Brain microvascular endothelial cell (primary cell): ENCODE results near the gene CTCFL.

Experiments
- DNase-seq: peaks from one replicate; pipeline ENCODE4 v3.0.0-alpha.2; 2020
- H3K27ac ChIP-seq: fragments of 250-450 bp; sonication (Bioruptor Pico); 2 replicates; pipeline ENCODE4 v1.5.1; 2020; ENCODE audit warnings: mild to moderate bottlenecking, moderate library complexity
- H3K27me3 ChIP-seq: fragments of 250-450 bp; sonication (Bioruptor Pico); replicated peaks from 2 replicates; pipeline ENCODE4 v1.5.1; 2020; ENCODE audit warnings: mild to moderate bottlenecking
- H3K36me3 ChIP-seq: fragments of 250-450 bp; sonication (Bioruptor Pico); replicated peaks from 2 replicates; pipeline ENCODE4 v1.5.1; 2020; ENCODE audit warnings: mild to moderate bottlenecking
- H3K4me3 ChIP-seq: 2 replicates; pipeline ENCODE4 v1.5.1; 2011; ENCODE audit warnings: low read depth, mild to moderate bottlenecking, control low read depth, low read length, moderate library complexity
- in situ Hi-C: cut with HindIII; loops from 2 replicates; pipeline ENCODE4 v1.10.0; 2017; ENCODE audit warnings: low sequenced_read_pairs, low pct_ligation_motif_present
- TF ChIP-seq, protein P1 (sequence below): IDR thresholded peaks from 2 replicates; pipeline ENCODE4 v1.5.1; 2011; ENCODE audit warnings: low read depth, mild to moderate bottlenecking, moderate library complexity, low read length, control low read depth, inconsistent platforms; ENCODE audit errors: missing control alignments

The CTCFL gene

DNA sequence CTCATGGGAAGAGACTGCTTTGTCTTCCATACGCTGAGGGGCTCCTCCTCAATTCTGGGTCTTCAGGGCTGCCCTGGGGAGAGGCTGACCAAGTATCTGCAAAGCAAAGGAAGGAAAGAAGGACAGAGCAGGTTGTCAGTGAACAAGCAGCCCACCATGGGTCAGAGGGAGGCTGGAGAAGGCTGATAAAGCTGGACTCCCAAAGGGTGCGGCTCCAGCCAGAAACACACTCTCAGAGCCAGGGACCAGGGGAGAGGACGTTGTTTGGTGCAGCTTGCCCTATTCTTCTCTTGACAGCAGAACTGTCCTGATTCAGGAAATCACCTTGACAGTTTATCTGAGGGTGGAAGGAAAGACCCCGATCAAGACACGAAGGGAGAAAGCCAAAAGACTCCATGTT lies 10.4 kb upstream of the CTCFL start:
- DNase-seq, result no peak
- Histone ChIP-seq H3K27me3 (no peaks in the 10 kb centered on the region), H3K27ac (no peak overlapping the region), H3K36me3 (no peaks in the 10 kb centered on the region), H3K4me3 (no peak overlapping the region)
- in situ Hi-C loops, result no loop called here
- TF ChIP-seq, protein P1, sequence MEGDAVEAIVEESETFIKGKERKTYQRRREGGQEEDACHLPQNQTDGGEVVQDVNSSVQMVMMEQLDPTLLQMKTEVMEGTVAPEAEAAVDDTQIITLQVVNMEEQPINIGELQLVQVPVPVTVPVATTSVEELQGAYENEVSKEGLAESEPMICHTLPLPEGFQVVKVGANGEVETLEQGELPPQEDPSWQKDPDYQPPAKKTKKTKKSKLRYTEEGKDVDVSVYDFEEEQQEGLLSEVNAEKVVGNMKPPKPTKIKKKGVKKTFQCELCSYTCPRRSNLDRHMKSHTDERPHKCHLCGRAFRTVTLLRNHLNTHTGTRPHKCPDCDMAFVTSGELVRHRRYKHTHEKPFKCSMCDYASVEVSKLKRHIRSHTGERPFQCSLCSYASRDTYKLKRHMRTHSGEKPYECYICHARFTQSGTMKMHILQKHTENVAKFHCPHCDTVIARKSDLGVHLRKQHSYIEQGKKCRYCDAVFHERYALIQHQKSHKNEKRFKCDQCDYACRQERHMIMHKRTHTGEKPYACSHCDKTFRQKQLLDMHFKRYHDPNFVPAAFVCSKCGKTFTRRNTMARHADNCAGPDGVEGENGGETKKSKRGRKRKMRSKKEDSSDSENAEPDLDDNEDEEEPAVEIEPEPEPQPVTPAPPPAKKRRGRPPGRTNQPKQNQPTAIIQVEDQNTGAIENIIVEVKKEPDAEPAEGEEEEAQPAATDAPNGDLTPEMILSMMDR, result no peak

DNA sequence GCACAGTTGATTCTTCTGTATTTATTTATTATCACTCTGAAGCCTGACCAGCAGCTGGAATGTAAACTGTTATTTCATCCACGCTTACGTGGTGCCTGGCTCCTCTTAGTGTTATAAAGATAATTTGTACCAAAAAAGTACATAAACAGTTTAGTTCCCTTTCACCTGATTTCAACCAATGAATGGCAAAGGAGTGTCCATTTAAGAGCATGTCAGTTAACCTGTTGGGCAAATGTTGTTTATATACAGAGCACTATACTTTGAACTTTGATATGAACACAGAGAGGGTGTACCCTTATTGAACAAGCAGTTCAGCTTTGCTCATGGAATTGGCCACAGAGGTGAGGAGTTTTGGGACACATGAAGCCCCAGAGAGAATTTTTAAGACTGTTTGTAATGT lies 7.2 kb upstream of the CTCFL start:
- H3K4me3 ChIP-seq, result no peak overlapping the region
- in situ Hi-C loops, result no loop called here
- DNase-seq, result no peak
- no peak overlapping the region for H3K27ac ChIP-seq
- no peaks in the 10 kb centered on the region for H3K36me3 ChIP-seq
- no peaks in the 10 kb centered on the region for H3K27me3 ChIP-seq
- TF ChIP-seq, protein P1, result no peak

DNA sequence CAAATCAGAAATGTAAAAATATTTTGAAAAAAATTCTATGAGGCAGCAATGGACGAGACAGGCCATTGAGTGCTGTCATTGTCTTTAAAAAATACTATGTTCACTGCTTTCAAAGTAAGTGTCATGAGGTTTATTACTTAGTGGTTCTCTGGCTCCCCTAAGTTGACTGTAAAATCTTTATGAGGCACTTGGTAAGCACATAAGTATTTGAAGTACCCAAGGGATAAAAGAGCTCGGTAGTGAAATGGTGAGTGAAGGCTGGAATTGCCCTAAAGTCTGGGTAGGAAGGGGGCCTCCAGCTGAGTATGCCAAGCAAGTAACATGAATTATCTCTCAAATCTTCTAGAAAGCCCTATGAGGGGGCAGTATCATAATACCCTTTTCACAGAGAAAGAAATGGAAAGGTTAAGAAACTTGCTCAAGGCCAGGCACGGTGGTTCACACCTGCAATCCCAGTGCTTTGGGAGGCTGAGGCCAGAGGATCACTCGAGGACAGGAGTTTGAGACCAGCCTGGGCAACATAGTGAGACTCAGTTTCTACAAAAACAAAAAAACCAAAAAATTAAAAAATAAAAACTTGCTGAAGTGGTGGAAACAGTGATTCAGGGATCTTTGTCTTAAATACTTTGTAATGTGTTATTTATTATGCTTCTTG lies 5.5 kb upstream of the CTCFL start:
- TF ChIP-seq, protein P1, result no peak
- Histone ChIP-seq H3K36me3 (no peaks in the 10 kb centered on the region), H3K27ac (no peak overlapping the region), H3K4me3 (no peak overlapping the region), H3K27me3 (no peaks in the 10 kb centered on the region)
- no peak for DNase-seq
- in situ Hi-C loops, result no loop called here

GRCh38 chr20:57529810-57530209 lies 4.9 kb upstream of the CTCFL start:
- TF ChIP-seq, protein P1, result no peak
- H3K36me3 ChIP-seq, result no peaks in the 10 kb centered on the region
- in situ Hi-C loops, result no loop called here
- no peak for DNase-seq
- no peak overlapping the region for H3K4me3 ChIP-seq
- H3K27ac ChIP-seq, result no peak overlapping the region
- no peaks in the 10 kb centered on the region for H3K27me3 ChIP-seq

DNA sequence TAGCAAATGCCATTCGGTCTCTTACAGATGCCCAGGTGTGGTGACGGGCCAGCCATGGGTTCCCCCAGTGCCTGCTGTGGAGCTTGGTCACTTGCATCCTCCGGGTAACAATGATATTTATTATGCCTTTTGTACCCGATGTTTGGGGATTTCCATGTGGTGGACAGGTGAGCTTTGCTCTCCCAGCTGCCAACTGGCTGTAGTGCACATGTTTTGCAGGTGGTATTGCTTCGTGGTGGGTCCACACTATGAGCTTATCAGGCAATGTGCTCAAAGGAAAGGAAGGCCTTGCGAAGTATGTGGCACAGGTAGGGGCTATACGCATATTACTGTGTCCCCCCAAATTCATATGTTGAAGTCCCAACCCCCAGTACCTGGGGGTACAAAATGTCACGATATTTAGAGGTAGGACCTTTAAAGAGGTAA lies 4.2 kb upstream of the CTCFL start:
- no peak for DNase-seq
- no peaks in the 10 kb centered on the region for H3K27me3 ChIP-seq
- in situ Hi-C loops, result no loop called here

More for the DNA sequence above, 4.2 kb upstream of the CTCFL start:
- no peak overlapping the region for H3K27ac ChIP-seq
- no peak overlapping the region for H3K4me3 ChIP-seq
- TF ChIP-seq, protein P1, result no peak
- no peaks in the 10 kb centered on the region for H3K36me3 ChIP-seq
